ENCODE results near the gene NTRK1. TPM values are rescaled to one million over a fixed set of nuclear protein-coding genes. Genes with fewer than 3 reads are reported as not detected.

Gene NTRK1
- total and polyA plus RNA-seq, 8 donors, result 0.23 to 1.2 (median 0.92) TPM; not detected in 3

- DNase-seq, result no peak
- H3K36me3 ChIP-seq, result no peaks in the 10 kb centered on the region
- no peak overlapping the region for H3K27ac ChIP-seq
- intact Hi-C loops (cut with DNase I; ENCODE audit: low total_unique reads), result loop anchor here (10.0 kb wide), 1 partner anchor 147 kb away; no protein-coding TSS in a partner anchor
- TF ChIP-seq CTCF (IDR thresholded peaks at IDR 0.05), result peak in 2 of 7 experiments; percentile 1
- TF ChIP-seq POLR2AphosphoS5 (IDR thresholded peaks at IDR 0.05), result no peak
- H3K27me3 ChIP-seq, result peaks cover 9 to 75% (median 63%) of the 10 kb centered on the region in 3 donors
- H3K4me1 ChIP-seq, result peaks cover 19 to 39% (median 31%) of the 10 kb centered on the region in 4 donors
- peak overlapping the region in 3 of 4 donors; percentile 28 to 47 (median 30) for H3K4me3 ChIP-seq
- no peaks in the 10 kb centered on the region for H3K9me3 ChIP-seq
- 8 to 11% (median 10%) methylated on average over 4 of the region's 4 CpGs for WGBS, 5 donors
Measured at GRCh38 chr1:156928043-156928602, 67.5 kb downstream of the NTRK1 start.

DNA sequence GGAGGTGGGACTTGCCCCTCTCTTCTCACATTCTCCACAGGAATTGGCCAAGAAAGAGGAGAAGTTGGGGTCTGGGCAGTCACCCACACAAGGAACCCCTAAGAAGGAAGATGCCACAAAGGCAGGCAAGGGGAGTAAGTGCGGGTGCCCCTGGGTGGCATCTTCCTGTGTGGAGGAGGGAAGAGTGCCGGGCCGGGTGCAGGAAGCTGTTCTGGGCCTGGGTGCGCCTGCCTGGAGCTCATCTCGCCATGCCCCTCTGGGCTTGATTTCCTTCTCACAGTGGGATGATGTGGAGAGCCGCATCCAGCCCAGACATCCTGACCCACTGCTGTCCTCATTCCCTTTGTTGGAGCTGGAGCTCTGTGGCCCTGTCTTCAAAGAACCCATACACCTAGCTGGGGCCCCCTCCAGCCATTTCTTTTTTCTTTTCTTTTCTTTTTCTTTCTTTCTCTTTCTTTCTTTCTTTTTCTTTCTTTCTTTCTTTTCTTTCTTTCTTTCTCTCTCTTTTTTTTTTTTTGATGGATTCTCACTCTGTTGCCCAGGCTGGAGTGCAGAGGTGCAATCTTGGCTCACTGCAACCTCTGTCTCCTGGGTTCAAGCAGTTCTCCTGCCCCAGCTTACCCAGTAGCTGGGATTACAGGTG, 69.1 kb downstream of the NTRK1 start:
- 49 to 69% (median 66%) methylated on average over 5 to 6 of the region's 6 CpGs for WGBS, 5 donors
- H3K27ac ChIP-seq, result no peak overlapping the region
- H3K4me1 ChIP-seq, result peaks cover 9 to 26% (median 19%) of the 10 kb centered on the region in 4 donors
- intact Hi-C loops (cut with DNase I; ENCODE audit: low total_unique reads), result loop anchor here (10.0 kb wide), 1 partner anchor 145 kb away; no protein-coding TSS in a partner anchor
- peaks cover 9 to 59% (median 47%) of the 10 kb centered on the region in 3 donors for H3K27me3 ChIP-seq
- H3K9me3 ChIP-seq, result no peaks in the 10 kb centered on the region
- no peak for DNase-seq
- no peak for TF ChIP-seq CTCF (IDR thresholded peaks at IDR 0.05)
- no peak for TF ChIP-seq EP300 (IDR thresholded peaks at IDR 0.05)
- H3K36me3 ChIP-seq, result peaks cover 0 to 3% (median 0%) of the 10 kb centered on the region in 4 donors
- no peak overlapping the region for H3K4me3 ChIP-seq

- H3K9me3 ChIP-seq, result no peaks in the 10 kb centered on the region
- no peak for DNase-seq
Measured at GRCh38 chr1:156930483-156930882, 69.8 kb downstream of the NTRK1 start.

More at GRCh38 chr1:156930483-156930882, 69.8 kb downstream of the NTRK1 start:
- H3K27ac ChIP-seq, result no peak overlapping the region
- H3K4me3 ChIP-seq, result no peak overlapping the region
- H3K27me3 ChIP-seq, result peaks cover 9 to 52% (median 39%) of the 10 kb centered on the region in 3 donors
- peaks cover 9 to 26% (median 19%) of the 10 kb centered on the region in 4 donors for H3K4me1 ChIP-seq
- no peak for TF ChIP-seq EP300 (IDR thresholded peaks at IDR 0.05)
- 40 to 73% (median 52%) methylated on average over 4 of the region's 4 CpGs for WGBS, 5 donors
- intact Hi-C loops (cut with DNase I; ENCODE audit: low total_unique reads), result no loop called here
- peaks cover 0 to 11% (median 7%) of the 10 kb centered on the region in 4 donors for H3K36me3 ChIP-seq

Other genes starting within 250 kb of the NTRK1 start
- gene HAPLN2, start 241.4 kb upstream of the NTRK1 start, total RNA-seq, result not detected
- gene HAPLN2, start 241.4 kb upstream of the NTRK1 start, polyA plus RNA-seq, result under 1 TPM in 2 of 3 donors, not detected in 1; 0.33 to 0.37 TPM
- gene BCAN, start 218.7 kb upstream of the NTRK1 start, total RNA-seq, result 10 to 100 TPM in 1 of 5 donors, 1 to 10 TPM in 1, not detected in 3; 5.7 to 39.7 TPM
- gene BCAN, start 218.7 kb upstream of the NTRK1 start, polyA plus RNA-seq, result under 1 TPM in 1 of 3 donors, not detected in 2; 0.05 TPM
- 10 to 100 TPM in 2 of 5 donors, 1 to 10 TPM in 3; 3.2 to 22.3 (median 8.9) TPM for gene NES, start 183.5 kb upstream of the NTRK1 start, total RNA-seq
- 1 to 10 TPM; 1.7 to 9.0 (median 3.2) TPM for gene NES, start 183.5 kb upstream of the NTRK1 start, polyA plus RNA-seq
- 1 to 10 TPM in 1 of 5 donors, under 1 TPM in 1, not detected in 3; 0.72 to 2.0 TPM for gene CRABP2, start 155.3 kb upstream of the NTRK1 start, total RNA-seq
- 100 to 1,000 TPM in 1 of 3 donors, 1 to 10 TPM in 2; 6.9 to 207 (median 7.5) TPM for gene CRABP2, start 155.3 kb upstream of the NTRK1 start, polyA plus RNA-seq
- 10 to 100 TPM; 15.2 to 90.2 (median 72.4) TPM for gene METTL25B, start 132.4 kb upstream of the NTRK1 start, total RNA-seq
- gene METTL25B, start 132.4 kb upstream of the NTRK1 start, polyA plus RNA-seq, result 10 to 100 TPM; 31.0 to 50.2 (median 43.5) TPM
- gene ISG20L2, start 132.1 kb upstream of the NTRK1 start, total RNA-seq, result 10 to 100 TPM in 3 of 5 donors, 1 to 10 TPM in 2; 4.5 to 65.5 (median 24.3) TPM
- 10 to 100 TPM in 2 of 3 donors, 1 to 10 TPM in 1; 7.5 to 12.3 (median 11.0) TPM for gene ISG20L2, start 132.1 kb upstream of the NTRK1 start, polyA plus RNA-seq
- 10 to 100 TPM; 15.6 to 56.8 (median 33.3) TPM for gene MRPL24, start 119.8 kb upstream of the NTRK1 start, total RNA-seq
- 100 to 1,000 TPM in 2 of 3 donors, 10 to 100 TPM in 1; 91.6 to 113 (median 111) TPM for gene MRPL24, start 119.8 kb upstream of the NTRK1 start, polyA plus RNA-seq
- gene HDGF, start 109.2 kb upstream of the NTRK1 start, total RNA-seq, result 100 to 1,000 TPM in 4 of 5 donors, 10 to 100 TPM in 1; 81.7 to 214 (median 163) TPM
- gene HDGF, start 109.2 kb upstream of the NTRK1 start, polyA plus RNA-seq, result 100 to 1,000 TPM; 114 to 165 (median 144) TPM
- gene PRCC, start 93.3 kb upstream of the NTRK1 start, total RNA-seq, result 10 to 100 TPM; 24.0 to 93.0 (median 76.4) TPM
- gene PRCC, start 93.3 kb upstream of the NTRK1 start, polyA plus RNA-seq, result 10 to 100 TPM; 39.1 to 41.9 (median 40.1) TPM
- 10 to 100 TPM in 2 of 5 donors, under 1 TPM in 1, not detected in 2; 0.73 to 19.9 (median 11.6) TPM for gene SH2D2A, start 44.0 kb upstream of the NTRK1 start, total RNA-seq
- gene SH2D2A, start 44.0 kb upstream of the NTRK1 start, polyA plus RNA-seq, result 1 to 10 TPM in 2 of 3 donors, under 1 TPM in 1; 0.61 to 1.6 (median 1.4) TPM
- under 1 TPM in 2 of 5 donors, not detected in 3; 0.18 to 0.29 TPM for gene INSRR, start 1.7 kb upstream of the NTRK1 start, total RNA-seq
- gene INSRR, start 1.7 kb upstream of the NTRK1 start, polyA plus RNA-seq, result under 1 TPM; 0.15 to 0.75 (median 0.33) TPM
- gene PEAR1, start 32.9 kb downstream of the NTRK1 start, total RNA-seq, result 10 to 100 TPM in 1 of 5 donors, 1 to 10 TPM in 4; 2.3 to 16.3 (median 3.5) TPM
- gene PEAR1, start 32.9 kb downstream of the NTRK1 start, polyA plus RNA-seq, result 1 to 10 TPM; 1.2 to 1.7 (median 1.5) TPM
- gene LRRC71, start 59.8 kb downstream of the NTRK1 start, total RNA-seq, result 1 to 10 TPM in 1 of 5 donors, not detected in 4; 2.2 TPM
- gene LRRC71, start 59.8 kb downstream of the NTRK1 start, polyA plus RNA-seq, result under 1 TPM in 1 of 3 donors, not detected in 2; 0.61 TPM
- gene ARHGEF11, start 184.9 kb downstream of the NTRK1 start, total RNA-seq, result 100 to 1,000 TPM in 1 of 5 donors, 10 to 100 TPM in 4; 30.4 to 125 (median 36.5) TPM
- 10 to 100 TPM in 1 of 3 donors, 1 to 10 TPM in 2; 6.6 to 11.5 (median 8.6) TPM for gene ARHGEF11, start 184.9 kb downstream of the NTRK1 start, polyA plus RNA-seq
- not detected for gene ETV3L, start 238.9 kb downstream of the NTRK1 start, total RNA-seq
- gene ETV3L, start 238.9 kb downstream of the NTRK1 start, polyA plus RNA-seq, result not detected

Measured in stomach (tissue), 9 donors.